Stomach (tissue), 9 donors: Measurements from ENCODE around the gene SCTR. TPM values are rescaled to one million over a fixed set of nuclear protein-coding genes. Genes with fewer than 3 reads are reported as not detected.

Experiments
- DNase-seq, 2 donors: peaks; one replicate each; pipeline versions ENCODE4 v3.0.0 to v3.0.0-alpha.2; 2013 to 2019
- H3K27ac ChIP-seq, 5 donors: fragments of 200-600 bp in 4 of 5; sonication (generic) in 4 of 5; one replicate each; pipeline ENCODE4 v1.5.1; 2013 to 2019; ENCODE audit warnings: mild to moderate bottlenecking in 1 of 5, moderate library complexity in 1 of 5
- H3K27me3 ChIP-seq, 3 donors: fragments of 200-600 bp; sonication (generic); one replicate each; pipeline ENCODE4 v1.5.1; 2017 to 2019; ENCODE audit warnings: mixed run types in 1 of 3
- H3K36me3 ChIP-seq, 4 donors: fragments of 200-600 bp; sonication (generic); 1 replicate in 3 of 4; 2 replicates in 1 of 4; pipeline ENCODE4 v1.5.1; 2016 to 2019
- H3K4me1 ChIP-seq, 4 donors: fragments of 200-600 bp; sonication (generic); one replicate each; pipeline ENCODE4 v1.5.1; 2016 to 2019
- H3K4me3 ChIP-seq, 4 donors: fragments of 200-600 bp; sonication (generic) in 3 of 4; one replicate each; pipeline ENCODE4 v1.5.1; 2016 to 2019; ENCODE audit warnings: mild to moderate bottlenecking in 1 of 4
- H3K9me3 ChIP-seq, 4 donors: fragments of 200-600 bp; sonication (generic); one replicate each; pipeline ENCODE4 v1.5.1; 2016 to 2019
- EP300 ChIP-seq: sonication (generic); formaldehyde crosslinking; IDR thresholded peaks from one replicate; pipeline ENCODE4 v1.6.1; 2017; ENCODE audit warnings: antibody characterized with exemption
- POLR2A ChIP-seq, 4 donors: fragments of 450-650 bp; IDR thresholded peaks; one replicate each; pipeline ENCODE4 v1.6.1; 2016; ENCODE audit warnings: antibody characterized with exemption in 4 of 4, control low read depth in 2 of 4, mild to moderate bottlenecking in 1 of 4, moderate library complexity in 1 of 4
- POLR2AphosphoS5 ChIP-seq, 3 donors: sonication (generic); formaldehyde crosslinking; IDR thresholded peaks; one replicate each; pipeline ENCODE4 v1.6.1; 2016; ENCODE audit warnings: antibody characterized with exemption in 3 of 3
- WGBS, 5 donors: extraction: QIAGEN DNeasy Blood & Tissue Kit in 3 of 5; methylation state at CpG; one replicate each; pipeline versions ENCODE4 v1.1.5 to v1.1.7; 2013 to 2018; 5-methylcytosine and 5-hydroxymethylcytosine counted together
- intact Hi-C: fragments of 100-400 bp; cut with DNase I; formaldehyde crosslinking; loops from one replicate; pipeline ENCODE4 v1.15.1; 2023; ENCODE audit warnings: low total_unique reads
- polyA plus RNA-seq, 3 donors: library from polyadenylated mRNA; stranded (reverse); fragments of 200-250 nt; gene quantifications; one replicate each; pipeline ENCODE4 v1.2.3, GENCODE V29; 2013
- total RNA-seq, 5 donors: library from RNA; depleted of rRNA; stranded (reverse); fragments of >200 nt; gene quantifications; one replicate each; pipeline versions ENCODE4 v1.1.0 to v1.2.3, GENCODE V29; 2014 to 2016
- TF ChIP-seq, protein P1 (sequence below), 7 experiments: fragments of 450-650 bp in 4 of 7; fragments of 200-600 bp in 3 of 7; sonication (generic) in 3 of 7; IDR thresholded peaks; one replicate each; pipeline ENCODE4 v1.5.1; 2016 to 2019; ENCODE audit warnings: antibody characterized with exemption in 7 of 7, control low read depth in 2 of 7, mild to moderate bottlenecking in 1 of 7
- donor health status: healthy with polysubstance abuse.
- donor health status: Bipolar disorder and iron deficiency.
- donor health status: healthy.

Gene SCTR
- total and polyA plus RNA-seq, 8 donors: 0.18 to 8.6 (median 4.1) TPM; not detected in 2

DNA sequence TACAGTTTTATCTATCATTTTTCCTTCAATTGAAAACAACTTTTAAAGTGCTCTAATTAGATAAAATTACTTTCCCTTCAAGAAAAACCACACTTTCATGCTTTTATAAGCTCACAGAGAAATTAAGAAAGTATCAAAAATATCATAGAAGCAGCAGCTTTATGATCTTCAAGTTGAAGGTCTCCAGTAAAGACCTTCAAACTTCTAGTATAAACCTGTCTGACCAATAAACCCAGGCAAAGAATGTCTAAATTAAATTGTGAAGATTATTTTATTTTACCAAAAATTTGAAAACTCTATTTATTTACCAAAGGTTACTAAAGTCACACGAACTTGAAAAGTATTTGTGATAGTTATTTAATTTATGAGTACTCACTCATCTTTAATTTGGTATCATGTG lies 9.3 kb upstream of the SCTR start:
- Histone ChIP-seq H3K27me3 (no peaks in the 10 kb centered on the region), H3K27ac (no peak overlapping the region), H3K9me3 (peaks cover 0 to 28% (median 18%) of the 10 kb centered on the region in 4 donors), H3K4me1 (no peaks in the 10 kb centered on the region), H3K4me3 (no peak overlapping the region), H3K36me3 (no peaks in the 10 kb centered on the region)
- no peak for TF ChIP-seq POLR2AphosphoS5 (IDR thresholded peaks at IDR 0.05)
- TF ChIP-seq EP300: no peak
- WGBS, 5 donors: 66 to 91% (median 74%) methylated on average over 1 of the region's 1 CpG
- no peak for DNase-seq
- intact Hi-C loops: no loop called here

DNA sequence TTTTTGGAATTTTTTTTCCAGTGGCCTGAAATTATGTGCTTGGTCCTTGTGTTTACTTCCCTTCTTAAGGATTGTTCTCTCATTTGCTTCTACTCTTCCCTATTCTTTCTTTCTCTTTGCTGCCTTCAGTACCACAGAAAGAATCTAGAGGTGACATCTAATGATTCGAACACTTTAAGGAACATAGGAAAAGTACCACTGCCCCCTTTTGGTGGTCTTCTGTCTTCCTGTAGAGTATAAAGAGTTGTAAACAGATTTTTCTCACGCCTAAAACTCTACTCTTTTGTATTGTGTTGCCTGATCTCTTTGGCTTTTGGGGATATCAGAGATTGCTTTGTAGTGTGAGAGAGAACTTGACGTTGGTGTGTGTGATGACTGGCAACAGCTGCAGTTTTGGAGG lies 7.0 kb upstream of the SCTR start:
- intact Hi-C loops: no loop called here
- peaks cover 0 to 28% (median 18%) of the 10 kb centered on the region in 4 donors for H3K9me3 ChIP-seq
- H3K4me3 ChIP-seq: no peak overlapping the region
- no peaks in the 10 kb centered on the region for H3K27me3 ChIP-seq
- DNase-seq: no peak
- H3K4me1 ChIP-seq: no peaks in the 10 kb centered on the region
- H3K27ac ChIP-seq: no peak overlapping the region
- H3K36me3 ChIP-seq: no peaks in the 10 kb centered on the region
- 45 to 58% (median 53%) methylated on average over 3 of the region's 3 CpGs for WGBS, 5 donors
- TF ChIP-seq POLR2AphosphoS5 (IDR thresholded peaks at IDR 0.05) (no peak), POLR2A (IDR thresholded peaks at IDR 0.05) (no peak), EP300 (no peak)
- TF ChIP-seq, protein P1, sequence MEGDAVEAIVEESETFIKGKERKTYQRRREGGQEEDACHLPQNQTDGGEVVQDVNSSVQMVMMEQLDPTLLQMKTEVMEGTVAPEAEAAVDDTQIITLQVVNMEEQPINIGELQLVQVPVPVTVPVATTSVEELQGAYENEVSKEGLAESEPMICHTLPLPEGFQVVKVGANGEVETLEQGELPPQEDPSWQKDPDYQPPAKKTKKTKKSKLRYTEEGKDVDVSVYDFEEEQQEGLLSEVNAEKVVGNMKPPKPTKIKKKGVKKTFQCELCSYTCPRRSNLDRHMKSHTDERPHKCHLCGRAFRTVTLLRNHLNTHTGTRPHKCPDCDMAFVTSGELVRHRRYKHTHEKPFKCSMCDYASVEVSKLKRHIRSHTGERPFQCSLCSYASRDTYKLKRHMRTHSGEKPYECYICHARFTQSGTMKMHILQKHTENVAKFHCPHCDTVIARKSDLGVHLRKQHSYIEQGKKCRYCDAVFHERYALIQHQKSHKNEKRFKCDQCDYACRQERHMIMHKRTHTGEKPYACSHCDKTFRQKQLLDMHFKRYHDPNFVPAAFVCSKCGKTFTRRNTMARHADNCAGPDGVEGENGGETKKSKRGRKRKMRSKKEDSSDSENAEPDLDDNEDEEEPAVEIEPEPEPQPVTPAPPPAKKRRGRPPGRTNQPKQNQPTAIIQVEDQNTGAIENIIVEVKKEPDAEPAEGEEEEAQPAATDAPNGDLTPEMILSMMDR (IDR thresholded peaks at IDR 0.05): no peak

DNA sequence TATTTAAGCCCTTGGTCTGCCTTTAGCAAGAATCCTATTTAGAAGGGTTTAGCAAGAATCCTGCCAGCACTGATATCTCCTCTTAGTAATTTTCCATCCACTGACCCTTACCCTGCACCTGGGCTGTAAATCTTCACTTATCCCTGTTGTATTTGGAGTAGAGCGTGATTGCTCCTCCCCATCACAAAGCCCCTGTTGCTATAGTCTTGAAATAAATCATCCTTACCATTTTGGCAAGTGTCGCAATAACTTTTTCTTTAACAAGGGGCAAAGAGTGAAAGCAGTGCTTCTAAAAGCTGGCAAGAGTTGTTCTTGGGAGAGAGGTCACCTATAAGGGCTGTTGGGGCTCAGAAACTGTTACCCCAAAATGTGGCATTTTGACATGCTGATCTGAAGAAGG lies 3.7 kb upstream of the SCTR start:
- Histone ChIP-seq H3K27ac (no peak overlapping the region), H3K4me3 (no peak overlapping the region), H3K9me3 (peaks cover 0 to 13% (median 3%) of the 10 kb centered on the region in 4 donors), H3K36me3 (no peaks in the 10 kb centered on the region), H3K27me3 (peaks cover 0 to 23% (median 16%) of the 10 kb centered on the region in 3 donors), H3K4me1 (peaks cover 0 to 17% (median 15%) of the 10 kb centered on the region in 4 donors)
- no peak for DNase-seq
- intact Hi-C loops: no loop called here
- 72 to 88% (median 83%) methylated on average over 2 of the region's 2 CpGs for WGBS, 5 donors
- TF ChIP-seq, protein P1 (IDR thresholded peaks at IDR 0.05): no peak
- TF ChIP-seq EP300 (no peak), POLR2A (IDR thresholded peaks at IDR 0.05) (no peak), POLR2AphosphoS5 (IDR thresholded peaks at IDR 0.05) (no peak)

DNA sequence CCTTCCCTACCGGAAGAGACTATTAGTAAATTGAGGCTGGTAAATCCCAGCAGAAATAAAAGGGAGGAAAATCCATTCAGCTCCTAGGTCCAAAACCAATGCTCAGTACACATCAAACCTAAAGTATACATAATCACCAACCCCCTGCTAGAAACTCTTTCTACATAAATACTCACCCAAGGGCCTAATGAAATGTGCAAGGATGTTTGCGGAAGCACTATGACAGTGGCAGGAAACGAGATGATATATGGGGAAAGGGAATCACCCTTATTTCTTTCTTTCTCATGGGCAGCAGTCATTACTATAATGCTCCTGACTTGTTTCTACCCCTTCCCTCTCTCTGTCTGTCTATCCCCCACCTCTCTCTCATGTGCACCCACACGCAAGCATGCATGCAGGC lies 1.3 kb upstream of the SCTR start:
- Histone ChIP-seq H3K4me3 (no peak overlapping the region), H3K36me3 (no peaks in the 10 kb centered on the region), H3K4me1 (peaks cover 4 to 39% (median 25%) of the 10 kb centered on the region in 4 donors), H3K27ac (no peak overlapping the region), H3K9me3 (no peaks in the 10 kb centered on the region), H3K27me3 (peaks cover 0 to 36% (median 21%) of the 10 kb centered on the region in 3 donors)
- intact Hi-C loops: no loop called here
- no peak for DNase-seq
- 72 to 81% (median 78%) methylated on average over 4 of the region's 4 CpGs for WGBS, 5 donors
- TF ChIP-seq, protein P1 (IDR thresholded peaks at IDR 0.05): no peak
- TF ChIP-seq POLR2AphosphoS5 (IDR thresholded peaks at IDR 0.05): no peak
- TF ChIP-seq EP300: no peak
- TF ChIP-seq POLR2A (IDR thresholded peaks at IDR 0.05): no peak

DNA sequence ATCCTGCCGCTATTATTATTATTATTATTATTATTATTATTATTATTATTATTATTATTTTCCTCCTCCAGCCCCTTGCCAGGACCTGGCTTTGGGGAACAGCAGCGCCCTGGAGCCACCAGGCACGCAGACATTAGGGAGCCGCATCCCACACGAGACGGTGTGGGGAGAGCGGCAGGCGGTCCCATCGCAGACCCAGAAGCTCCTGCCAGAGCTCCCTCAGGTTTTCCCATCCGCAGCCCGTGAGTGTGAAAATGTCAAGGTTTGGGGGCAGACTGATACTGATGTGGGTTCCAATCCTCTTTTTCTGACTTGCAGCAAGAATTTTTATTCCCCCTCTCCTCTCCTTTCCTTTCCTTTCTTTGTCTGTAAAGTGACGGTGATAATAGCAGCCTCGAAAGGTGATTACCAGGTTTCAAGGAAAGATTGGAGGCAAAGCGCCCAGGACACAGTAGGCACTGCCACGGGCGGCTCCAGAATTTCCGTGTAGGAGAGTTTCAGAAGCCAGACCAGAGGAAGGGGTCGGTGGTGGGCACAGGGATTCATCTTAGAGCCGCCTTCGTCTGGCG lies 816 bp downstream of the SCTR start:
- intact Hi-C loops: no loop called here
- no peaks in the 10 kb centered on the region for H3K36me3 ChIP-seq
- H3K27ac ChIP-seq: no peak overlapping the region
- 4 to 14% (median 4%) methylated on average over 19 to 21 of the region's 21 CpGs for WGBS, 5 donors
- no peak for TF ChIP-seq POLR2AphosphoS5 (IDR thresholded peaks at IDR 0.05)
- TF ChIP-seq, protein P1 (IDR thresholded peaks at IDR 0.05): no peak
- TF ChIP-seq EP300: no peak
- no peak for TF ChIP-seq POLR2A (IDR thresholded peaks at IDR 0.05)
- H3K4me1 ChIP-seq: peaks cover 4 to 40% (median 25%) of the 10 kb centered on the region in 4 donors
- H3K9me3 ChIP-seq: no peaks in the 10 kb centered on the region
- H3K27me3 ChIP-seq: peaks cover 0 to 36% (median 21%) of the 10 kb centered on the region in 3 donors
- no peak for DNase-seq
- H3K4me3 ChIP-seq: peak overlapping the region; percentile 43 to 56 (median 46)
